GM18520 (cell line): ENCODE measurements around the gene TAS2R50.
"Not testable (repeated sequence)": the region's sequence is repeated elsewhere in the genome, so short reads cannot be mapped to it uniquely, and the experiment has no call there.

ENCODE experiments used
- ATAC-seq: cut with Tn5 transposase; IDR thresholded peaks from one replicate; pipeline ENCODE4 v1.9.1; 2021; ENCODE audit not compliant: unreplicated experiment

TAS2R50 gene, protein sequence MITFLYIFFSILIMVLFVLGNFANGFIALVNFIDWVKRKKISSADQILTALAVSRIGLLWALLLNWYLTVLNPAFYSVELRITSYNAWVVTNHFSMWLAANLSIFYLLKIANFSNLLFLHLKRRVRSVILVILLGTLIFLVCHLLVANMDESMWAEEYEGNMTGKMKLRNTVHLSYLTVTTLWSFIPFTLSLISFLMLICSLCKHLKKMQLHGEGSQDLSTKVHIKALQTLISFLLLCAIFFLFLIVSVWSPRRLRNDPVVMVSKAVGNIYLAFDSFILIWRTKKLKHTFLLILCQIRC

DNA sequence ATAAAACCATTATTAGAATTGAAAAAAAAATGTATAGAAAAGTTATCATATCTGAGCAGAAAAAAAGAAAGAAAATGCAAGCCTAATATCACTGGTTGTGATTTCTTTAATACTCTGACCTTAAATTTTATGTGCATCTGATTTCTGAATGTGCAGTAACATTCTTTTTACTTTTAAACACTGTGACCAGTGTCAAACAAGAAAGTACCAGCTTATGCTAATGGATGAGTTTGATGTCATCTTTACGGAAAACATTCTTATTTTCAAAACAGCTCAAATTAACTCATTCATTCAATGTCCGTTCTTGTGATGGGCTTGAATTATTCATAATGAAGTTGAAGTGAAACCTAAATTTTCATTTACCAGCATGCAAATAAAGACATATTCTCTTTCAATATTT, at the start of gene TAS2R50:
Gene TAS2R50, minus strand, starts transcription at position 101 of the 400 bp plus-strand sequence. Its CDS starts 52 bp downstream, at position 49.
- no peak for ATAC-seq

DNA sequence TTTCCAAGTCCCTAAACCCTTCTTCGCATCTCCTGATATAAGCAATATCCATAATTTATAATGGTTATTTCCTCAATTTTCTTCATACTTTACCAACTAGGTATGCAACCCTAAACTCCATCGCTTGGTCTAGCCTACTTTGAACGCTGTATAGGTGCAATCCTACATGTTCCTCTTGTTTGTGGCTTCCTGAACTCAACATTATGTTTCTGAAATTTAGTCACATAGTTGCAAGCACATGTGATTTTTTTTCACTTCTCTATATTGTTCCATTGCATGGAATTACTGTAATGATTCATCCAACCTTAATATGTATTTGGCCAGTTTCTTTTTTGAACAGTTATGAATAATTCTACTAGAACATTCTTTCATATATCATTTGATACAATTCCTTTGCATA, 47.2 kb upstream of the TAS2R50 start:
- ATAC-seq, result not testable (repeated sequence)

DNA sequence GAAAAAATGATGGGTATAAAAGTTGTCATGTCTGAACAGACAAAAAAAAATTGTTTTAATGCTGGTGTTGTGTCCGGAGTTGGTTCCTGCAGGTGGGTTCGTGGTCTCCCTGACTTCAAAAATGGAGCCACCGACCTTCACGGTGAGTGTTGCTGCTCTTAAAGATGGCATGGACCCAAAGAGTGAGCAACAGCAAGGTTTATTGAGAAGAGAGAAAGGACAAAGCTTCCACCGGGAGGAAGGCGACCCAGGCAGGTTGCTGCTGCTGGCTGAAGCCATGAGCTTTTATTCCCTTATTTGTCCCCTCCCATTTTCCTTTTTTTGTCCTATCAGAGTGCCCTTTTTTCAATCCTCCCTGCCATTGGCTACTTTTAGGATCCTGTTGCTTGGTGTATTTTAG, 44.6 kb upstream of the TAS2R50 start, which contains the start of gene TAS2R31:
Gene TAS2R31, minus strand, starts transcription at position 101 of the 400 bp plus-strand sequence. Its CDS starts 72 bp downstream, at position 29.
- no peak for ATAC-seq

DNA sequence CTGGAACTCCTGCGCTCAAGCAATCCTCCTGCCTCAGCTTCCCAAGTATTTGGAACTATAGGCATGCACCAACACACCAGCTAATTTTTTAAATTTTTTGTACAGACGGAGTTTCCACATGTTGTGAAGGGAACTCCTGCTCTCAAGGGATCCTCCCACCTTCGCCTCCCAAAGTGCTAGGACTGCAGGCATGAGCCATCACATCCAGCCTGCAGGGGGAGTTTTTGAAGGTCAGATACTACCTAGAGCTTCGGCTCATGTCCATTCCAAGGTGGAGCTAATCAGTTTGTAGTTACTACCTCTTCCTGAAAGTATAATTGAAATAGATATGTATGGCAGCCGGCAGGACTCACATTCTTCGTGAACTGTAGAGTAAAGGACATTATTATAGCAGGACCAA, 39.4 kb upstream of the TAS2R50 start:
- no peak for ATAC-seq

DNA sequence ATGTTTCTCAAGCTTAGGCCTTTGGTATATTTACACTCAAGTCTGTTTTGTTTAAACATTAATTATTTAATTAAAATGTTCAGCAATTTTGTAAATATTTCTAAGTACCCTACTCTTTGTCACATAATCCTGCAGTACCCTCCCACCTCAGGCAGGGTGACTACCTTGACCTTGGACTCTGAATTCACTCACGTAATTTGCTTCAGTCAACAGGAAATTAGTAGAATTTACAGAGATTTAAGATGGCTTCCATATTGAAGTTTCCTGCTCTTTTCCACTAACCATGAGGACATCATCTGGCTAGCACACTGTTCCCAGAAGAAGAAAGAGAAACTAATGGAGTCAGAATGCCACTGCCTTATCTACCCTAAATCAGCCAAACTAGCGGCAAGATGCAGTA, 36.7 kb upstream of the TAS2R50 start:
- no peak for ATAC-seq

DNA sequence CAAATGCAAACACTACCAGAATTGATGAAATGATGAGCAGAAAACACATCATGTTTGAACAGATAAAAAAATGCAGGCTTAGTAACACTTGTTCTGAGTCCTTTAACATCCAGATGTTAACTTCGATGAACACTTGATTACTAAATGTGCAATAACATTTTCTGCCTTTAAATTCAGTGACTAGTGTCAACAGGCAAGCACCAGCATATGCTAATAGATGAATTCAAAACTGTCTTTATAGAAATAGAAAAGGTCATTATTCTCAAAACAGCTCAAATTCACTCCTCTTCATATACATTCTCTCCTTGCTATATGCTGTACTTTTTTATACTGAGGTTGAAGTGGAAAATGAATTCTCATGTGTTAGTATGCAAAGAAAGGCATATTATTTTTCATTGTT, 35.8 kb upstream of the TAS2R50 start, which contains the start of gene TAS2R19:
Gene TAS2R19, minus strand, starts transcription at position 101 of the 400 bp plus-strand sequence. Its CDS starts 49 bp downstream, at position 52.
- ATAC-seq, result no peak

DNA sequence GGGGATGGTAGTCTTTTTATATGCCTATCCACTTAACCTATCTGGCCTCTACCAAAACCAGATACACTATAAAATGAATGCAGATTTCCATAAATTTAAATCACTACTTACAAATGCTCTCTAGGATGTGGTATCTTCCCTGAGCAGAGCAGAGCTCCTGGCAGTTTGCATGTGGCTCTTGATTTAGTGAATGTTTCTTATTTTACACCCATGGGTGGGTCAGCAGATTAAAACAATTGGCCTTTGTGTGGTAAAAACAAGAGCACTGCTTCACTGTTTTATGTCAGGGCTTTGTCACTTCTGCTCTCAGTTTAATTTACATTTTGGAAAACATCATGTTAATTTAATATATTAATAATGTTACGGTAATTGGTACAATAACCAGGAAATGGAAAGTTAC, 30.2 kb upstream of the TAS2R50 start:
- ATAC-seq, result no peak

DNA sequence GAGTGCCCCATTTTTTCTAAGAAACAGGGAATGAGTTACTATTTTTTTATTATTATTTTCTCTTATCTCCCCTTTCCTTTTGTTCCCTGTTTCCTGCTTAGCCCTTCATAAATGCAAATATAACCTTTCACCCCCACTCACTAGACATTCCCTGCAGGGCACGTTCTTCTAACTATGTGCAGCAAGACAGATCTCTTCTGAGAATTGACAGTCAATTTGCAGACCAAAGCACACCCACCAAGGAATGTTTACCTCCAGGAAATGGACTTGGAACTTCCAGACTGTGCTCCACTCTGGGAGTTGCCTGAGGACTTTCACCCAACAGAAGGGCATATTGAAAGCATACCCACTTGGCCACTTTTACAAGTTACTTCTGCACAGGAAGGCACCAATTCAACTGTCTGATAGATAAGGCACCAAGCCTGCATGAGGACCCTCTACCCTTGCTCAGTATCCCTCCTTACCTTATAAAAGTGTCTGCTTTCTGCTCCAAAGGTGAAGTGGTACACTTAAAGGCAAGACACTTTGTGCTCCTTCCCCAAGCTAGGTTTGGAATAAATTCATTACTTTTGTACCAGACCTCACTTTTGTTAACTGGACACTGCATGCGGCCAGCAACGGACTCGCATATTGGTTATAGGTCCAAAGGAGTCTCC, 29.2 kb upstream of the TAS2R50 start:
- ATAC-seq, result no peak

DNA sequence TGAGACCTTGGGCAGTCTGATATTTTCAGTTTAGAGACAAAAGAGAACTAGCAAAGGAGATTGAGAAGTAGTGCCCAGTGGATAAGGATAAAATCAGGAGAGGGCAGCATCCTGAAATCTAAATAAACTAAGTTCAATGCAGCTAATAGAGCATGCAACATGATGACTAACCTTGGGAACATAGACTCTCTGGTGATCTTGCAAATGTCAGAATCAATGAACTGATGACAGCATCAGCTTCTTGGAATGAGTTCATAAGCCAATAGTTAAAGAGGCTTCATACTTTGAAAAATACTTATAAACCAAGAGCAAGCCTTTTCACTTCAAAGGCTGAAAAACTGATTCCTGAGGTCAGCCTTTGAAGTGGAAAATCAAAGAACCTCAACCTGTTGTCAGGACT, 27.5 kb upstream of the TAS2R50 start:
- no peak for ATAC-seq

DNA sequence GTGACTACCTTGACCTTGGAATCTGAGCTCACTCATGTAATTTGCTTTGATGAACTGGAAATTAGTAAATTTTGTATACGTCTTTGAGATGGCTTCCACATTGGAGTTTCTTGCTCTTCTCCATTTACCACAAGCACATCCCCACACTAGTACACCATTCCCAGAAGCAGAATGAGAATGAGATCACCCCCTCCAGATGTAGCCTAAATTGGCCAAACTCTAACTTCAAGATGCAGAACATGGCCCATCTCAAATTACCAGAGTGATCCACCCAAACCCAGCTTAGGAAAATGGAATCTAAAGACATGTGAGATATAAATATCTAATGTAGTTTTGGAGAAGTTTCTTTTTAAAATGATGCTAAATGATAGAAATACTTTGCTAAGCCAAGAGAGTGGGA, 20.9 kb upstream of the TAS2R50 start:
- ATAC-seq, result no peak

DNA sequence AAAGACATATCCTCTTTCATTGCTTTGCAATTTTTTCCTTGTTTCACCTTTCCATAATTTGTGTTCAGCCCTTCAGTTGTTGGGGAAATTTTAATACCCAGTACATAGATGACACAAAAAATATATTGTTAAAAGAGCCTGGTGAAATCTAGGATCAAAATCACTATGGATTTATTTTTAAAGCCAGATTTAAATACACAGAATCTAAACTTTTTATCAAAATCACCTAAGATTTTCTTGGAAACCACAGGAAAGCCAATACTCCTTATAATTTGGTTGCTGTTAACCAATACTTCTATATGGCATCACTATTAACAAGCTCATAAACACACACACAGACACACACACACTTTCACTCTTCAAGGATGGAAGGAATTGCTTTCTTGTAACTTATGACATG, 11.5 kb upstream of the TAS2R50 start, which contains the start of gene TAS2R20:
Gene TAS2R20, minus strand, starts transcription at position 101 of the 400 bp plus-strand sequence. CDS start 429 bp downstream, outside the sequence.
- no peak for ATAC-seq

DNA sequence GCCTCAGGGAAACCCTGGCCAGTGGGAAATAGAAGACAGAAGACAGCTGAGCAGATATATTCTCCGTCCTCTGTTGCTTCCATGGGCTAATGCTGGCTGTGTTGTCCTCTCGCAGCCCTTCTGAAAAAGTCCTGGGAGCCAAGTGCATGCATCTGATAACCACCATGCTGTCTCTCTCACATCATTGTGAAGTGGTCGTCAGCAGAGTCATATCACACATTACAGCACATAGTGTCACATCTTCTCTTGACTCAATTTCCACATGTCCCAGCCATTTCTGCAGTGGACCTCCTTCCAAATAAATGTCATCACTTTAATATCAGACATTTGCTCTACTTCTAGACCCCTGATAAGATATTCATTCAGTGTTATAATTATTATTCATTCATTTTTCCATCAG, 7.6 kb upstream of the TAS2R50 start:
- ATAC-seq, result no peak

DNA sequence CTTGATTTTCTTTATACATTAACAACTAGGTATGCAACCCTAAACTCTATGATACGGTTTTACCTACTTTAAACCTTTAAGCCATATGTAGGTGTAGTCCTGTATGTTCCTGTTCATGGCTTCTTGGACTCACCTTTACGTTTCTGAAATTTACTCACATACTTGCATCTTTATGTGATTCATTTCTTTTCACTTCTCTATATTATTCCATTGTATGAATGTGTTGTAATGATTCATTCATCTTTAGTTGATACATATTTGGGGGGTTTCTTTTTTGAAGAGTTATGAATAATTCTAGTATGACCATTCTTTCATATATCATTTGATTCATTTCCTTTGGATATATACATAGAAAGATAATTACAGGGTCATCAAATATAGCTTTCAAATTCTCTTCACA, 2.4 kb upstream of the TAS2R50 start:
- no peak for ATAC-seq

DNA sequence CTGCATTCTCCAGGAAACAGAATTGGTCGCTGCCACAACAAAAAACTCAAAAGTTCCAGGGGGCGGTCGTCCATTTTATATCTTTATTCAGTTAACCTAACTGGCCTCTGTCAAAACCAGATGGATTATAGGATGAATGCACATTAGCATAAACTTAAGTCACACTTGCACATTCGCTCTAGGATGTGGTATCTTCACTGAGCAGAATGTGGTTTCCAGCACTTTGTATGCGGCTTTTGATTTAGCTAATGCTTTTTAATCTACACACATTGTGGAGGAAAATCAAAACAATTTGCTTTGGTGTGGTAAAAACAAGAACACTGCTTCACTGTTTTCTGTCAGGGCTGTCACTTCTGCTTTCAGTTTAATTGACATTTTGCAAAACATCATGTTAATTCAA, 4.5 kb downstream of the TAS2R50 start:
- ATAC-seq, result no peak

DNA sequence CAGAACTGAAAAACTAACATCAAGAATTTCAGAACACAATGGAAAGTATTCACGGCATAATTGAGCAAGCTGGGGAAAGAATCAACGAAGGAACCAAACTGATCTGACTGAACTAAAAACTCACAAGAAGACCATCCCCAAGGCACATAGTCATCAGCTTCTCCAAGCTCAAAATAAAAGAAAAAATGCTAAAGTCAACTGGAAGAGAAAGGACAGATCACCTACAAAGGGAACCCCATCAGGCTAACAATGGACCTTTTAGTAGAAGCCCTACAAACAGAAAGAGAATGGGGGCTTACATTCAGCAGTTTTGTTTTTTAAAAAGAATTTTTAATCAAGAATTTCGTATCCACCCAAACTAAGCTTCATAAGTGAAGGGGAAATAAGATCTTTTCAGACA, 11.7 kb downstream of the TAS2R50 start:
- no peak for ATAC-seq

DNA sequence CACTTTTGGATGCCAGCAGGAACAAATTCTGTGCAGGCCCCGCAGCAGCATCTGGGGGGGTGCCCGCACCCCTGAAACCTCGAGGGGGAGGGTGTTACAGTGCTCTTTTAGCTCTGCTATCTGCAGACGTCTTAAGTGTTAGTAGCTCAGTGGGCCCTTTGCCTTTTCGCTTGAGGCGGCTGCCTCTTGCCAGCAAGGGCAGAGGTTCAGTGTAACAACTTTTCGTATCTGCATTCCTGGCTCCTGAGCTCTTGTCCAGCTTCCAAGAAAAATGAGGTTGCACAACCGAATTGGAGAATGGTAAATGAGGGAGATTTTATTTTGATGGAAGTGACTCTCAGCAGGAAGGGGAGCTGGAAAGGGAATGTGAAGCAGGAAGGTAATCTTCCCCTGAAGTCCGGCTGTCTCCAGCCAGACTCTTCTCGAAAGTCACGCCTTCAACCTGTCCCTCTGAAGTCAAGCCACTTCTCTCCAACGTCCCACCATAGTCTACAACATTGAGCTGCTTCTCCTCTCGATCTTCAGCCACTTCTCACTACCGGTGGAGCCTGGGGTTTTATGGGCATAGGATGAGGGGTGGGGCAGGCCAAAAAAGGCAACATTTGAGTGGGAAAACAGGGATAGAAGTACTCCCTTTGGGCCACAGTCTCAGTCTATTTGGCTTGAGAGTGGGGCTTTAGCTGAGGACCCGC, 17.8 kb downstream of the TAS2R50 start:
- no peak for ATAC-seq

DNA sequence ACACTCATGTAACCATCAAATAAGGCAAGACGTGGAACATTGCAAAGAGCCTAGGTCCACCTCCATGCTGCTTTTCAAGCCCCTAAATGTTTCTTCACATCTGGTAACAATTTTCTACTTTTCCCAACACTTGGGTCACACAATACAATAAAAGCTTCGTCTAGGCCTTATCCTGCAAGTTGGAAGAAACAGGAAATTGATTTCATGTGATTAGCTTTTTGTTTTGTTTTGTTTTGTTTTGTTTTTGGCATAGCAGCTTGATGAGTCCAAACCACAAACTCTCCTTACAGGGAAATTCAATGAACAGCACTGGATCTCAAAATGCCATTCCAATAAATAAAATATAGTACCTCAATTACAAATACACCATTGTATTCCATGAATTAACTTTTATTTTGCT, 19.3 kb downstream of the TAS2R50 start:
- ATAC-seq, result no peak

DNA sequence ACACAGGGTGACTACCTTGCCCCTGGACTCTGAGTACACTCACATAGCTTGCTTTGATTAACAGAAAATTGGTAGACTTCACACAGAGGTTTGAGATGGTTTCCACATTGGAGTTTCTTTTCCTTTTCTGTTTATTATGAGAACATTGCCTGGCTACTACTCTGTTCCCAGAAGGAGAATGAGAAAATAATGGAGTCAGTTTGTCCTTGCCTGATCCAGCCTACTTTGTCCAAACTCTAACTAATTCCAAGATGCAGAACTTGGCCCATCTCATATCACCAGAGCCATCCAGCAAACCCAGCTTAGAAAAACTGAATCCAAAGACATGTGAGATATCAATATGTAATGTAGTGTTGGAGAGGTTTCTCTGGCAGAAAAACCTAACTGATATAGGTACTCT, 20.4 kb downstream of the TAS2R50 start:
- no peak for ATAC-seq

DNA sequence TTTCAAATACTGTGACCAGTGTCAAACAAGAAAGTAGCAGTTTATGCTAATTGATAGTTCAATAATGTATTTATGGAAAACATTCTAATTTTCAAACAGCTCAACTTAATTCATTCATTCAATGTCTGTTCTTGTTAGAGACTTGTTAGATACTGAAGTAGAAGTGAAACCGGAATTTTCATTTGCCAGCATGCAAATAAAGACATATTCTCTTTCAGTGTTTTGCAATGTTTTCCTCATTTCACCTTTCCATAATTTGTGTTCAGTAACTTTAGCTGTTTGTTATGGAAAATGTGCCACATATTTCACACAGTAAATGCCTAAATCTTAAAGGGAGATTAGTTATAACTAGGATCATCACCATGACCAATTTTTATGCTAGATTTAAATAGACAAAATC, 21.2 kb downstream of the TAS2R50 start:
- ATAC-seq, result no peak

DNA sequence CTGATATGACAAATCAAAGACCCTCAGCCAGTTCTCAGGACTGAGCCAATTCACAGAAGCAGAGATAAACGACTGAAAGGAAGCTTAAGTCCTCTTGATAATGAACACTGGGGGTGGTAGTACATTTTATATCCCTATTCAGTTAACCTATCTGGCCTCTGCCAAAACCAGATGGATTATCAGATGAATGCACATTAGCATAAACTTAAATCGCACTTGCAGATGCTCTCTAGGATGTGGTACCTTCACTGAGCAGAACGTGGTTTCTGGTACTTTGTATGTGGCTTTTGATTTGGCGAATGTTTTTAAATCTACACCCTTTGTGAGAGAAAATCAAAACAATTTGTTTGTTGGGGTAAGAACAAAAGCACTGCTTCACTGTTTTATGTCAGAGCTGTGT, 26.5 kb downstream of the TAS2R50 start:
- no peak for ATAC-seq

DNA sequence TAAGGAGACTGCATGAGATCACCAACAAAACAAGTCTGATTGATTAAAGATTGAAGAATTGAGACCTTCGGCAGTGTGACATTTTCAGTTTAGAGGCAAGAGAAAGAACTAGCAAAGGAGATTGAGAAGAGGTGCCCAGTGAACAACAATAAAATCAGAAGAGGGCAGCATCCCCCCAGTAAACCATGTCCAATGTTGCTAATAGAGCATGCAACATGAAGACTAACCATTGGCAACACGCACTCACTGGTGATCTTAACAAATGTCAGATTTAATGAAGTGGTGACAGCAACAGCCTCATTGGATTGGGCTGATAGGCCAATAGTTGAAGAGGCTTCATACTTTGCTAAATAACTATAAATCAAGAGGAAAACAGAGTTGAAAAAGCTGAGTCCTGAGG, 26.9 kb downstream of the TAS2R50 start:
- no peak for ATAC-seq

DNA sequence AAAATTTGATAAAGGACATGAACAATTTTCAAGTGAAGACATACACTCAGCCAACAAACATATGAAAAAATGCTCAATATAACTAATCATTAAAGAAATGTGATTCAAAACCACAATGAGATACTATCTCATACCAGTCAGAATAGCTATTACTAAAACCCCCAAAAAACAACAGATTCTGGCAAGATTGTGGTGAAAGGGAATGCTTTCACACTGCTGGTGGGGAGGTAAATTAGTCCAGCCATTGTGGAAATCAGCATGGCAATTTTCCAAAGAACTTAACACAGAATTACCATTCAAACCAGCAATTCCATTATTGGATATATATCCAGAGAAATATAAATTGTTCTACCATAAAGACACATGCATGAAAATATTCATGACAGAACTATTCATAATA, 29.0 kb downstream of the TAS2R50 start:
- ATAC-seq, result no peak
